Activated T-helper 2 cell treated with anti-CD3 and anti-CD28 coated beads, Interferon-gamma antibody, Interleukin-2, Interleukin-4, amounts not matched to agents 10 μg/mL and 5 μg/mL and 100 μg/mL, durations not matched to agents 14 hours and 24 hours and 36 hours (primary cell): ENCODE results near the gene BPGM. TPM values are rescaled to one million over a fixed set of nuclear protein-coding genes. Genes with fewer than 3 reads are reported as not detected.

Experiments
- DNase-seq: peaks from one replicate; pipeline ENCODE4 v3.0.0; 2021; ENCODE audit warnings: low spot score
- H3K27ac Mint-ChIP-seq: one replicate; pipeline ENCODE4 v1.8.0; 2021; ENCODE audit warnings: mixed read lengths
- H3K27me3 Mint-ChIP-seq: one replicate; pipeline ENCODE4 v1.8.0; 2021; ENCODE audit warnings: low read depth, mixed read lengths
- H3K36me3 Mint-ChIP-seq: one replicate; pipeline ENCODE4 v1.8.0; 2021; ENCODE audit warnings: low read depth, mixed read lengths
- H3K4me1 Mint-ChIP-seq: one replicate; pipeline ENCODE4 v1.8.0; 2021; ENCODE audit warnings: low read depth, mixed read lengths
- H3K4me3 Mint-ChIP-seq: one replicate; pipeline ENCODE4 v1.8.0; 2021; ENCODE audit warnings: low read depth, mild to moderate bottlenecking, moderate library complexity, mixed read lengths
- H3K9me3 Mint-ChIP-seq: one replicate; pipeline ENCODE4 v1.8.0; 2021; ENCODE audit warnings: mixed read lengths
- intact Hi-C: fragments of 100-400 bp; cut with micrococcal nuclease; formaldehyde crosslinking; loops from one replicate; pipeline ENCODE4 v1.15.1; 2023
- total RNA-seq: library from RNA; stranded (reverse); gene quantifications from 2 replicates; pipeline ENCODE4 v1.2.3, GENCODE V29; 2022

Gene BPGM
- total RNA-seq, result 28.0 and 29.2 TPM in 2 replicates

DNA sequence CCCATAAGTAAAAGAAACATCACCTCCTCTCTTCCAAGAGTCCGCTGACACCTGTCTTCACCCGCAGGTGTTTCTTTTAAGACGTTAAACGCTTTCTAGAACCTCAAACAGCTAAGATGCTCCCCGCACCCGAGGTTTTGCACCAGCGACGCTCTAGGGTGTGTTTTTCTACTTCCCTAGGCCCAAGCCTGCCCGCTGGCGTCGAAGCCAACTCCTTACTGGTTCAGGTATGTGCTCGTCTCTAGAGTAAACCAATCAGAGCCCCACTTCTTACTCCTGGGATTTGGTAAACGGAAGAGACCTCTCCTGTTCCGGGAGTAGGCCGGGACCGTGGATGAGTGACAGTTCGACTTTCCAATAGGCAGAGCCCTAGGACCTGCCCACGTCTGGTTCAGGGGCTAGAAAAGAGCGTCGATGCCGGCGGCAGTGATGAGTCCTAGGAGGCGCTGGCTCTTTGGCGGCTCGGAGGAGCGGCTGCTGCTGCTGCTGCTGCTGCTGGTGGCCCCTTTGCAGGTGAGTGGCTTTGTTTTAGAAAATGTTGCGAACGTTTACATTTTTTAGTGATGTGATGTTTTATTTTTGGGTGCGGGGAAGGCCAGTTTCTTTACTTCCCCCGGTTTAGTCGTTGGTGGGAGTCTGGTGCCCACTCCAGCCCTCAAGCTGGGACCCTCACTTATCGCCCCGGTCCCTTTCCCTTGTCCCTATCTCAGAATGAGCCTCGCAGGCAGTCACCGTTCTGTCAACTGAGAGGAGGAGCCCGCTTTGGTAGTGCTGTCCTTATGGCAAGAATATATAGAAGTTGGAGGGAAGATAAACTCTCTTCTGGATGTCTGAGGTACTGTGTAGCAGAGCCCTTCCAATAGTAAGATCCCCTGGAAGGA is at the start of gene BPGM:
TSS of gene BPGM (plus strand) at position 429 of the 881 bp plus-strand sequence. CDS start 14,655 bp downstream, outside the sequence.
- peaks cover 18% of the 10 kb centered on the region for H3K36me3 Mint-ChIP-seq
- DNase-seq, result peak; percentile 97
- H3K27me3 Mint-ChIP-seq, result no peaks in the 10 kb centered on the region
- intact Hi-C loops, result loop anchor here (1.0 to 10.0 kb wide), 11 partner anchors 22 to 1564 kb away; partner anchors contain the start of genes AGBL3, AKR1B1, CHCHD3 and NUP205
- H3K9me3 Mint-ChIP-seq, result peaks cover 6% of the 10 kb centered on the region
- no peak within 1 kb of the TSS for H3K27ac Mint-ChIP-seq
- no peak within 1 kb of the TSS for H3K4me3 Mint-ChIP-seq
- peaks cover 26% of the 10 kb centered on the region for H3K4me1 Mint-ChIP-seq

- Mint-ChIP-seq H3K4me1 (no peaks in the 10 kb centered on the region), H3K4me3 (no peak overlapping the region), H3K27ac (no peak overlapping the region), H3K9me3 (peaks cover 8% of the 10 kb centered on the region), H3K27me3 (peaks cover 14% of the 10 kb centered on the region), H3K36me3 (no peaks in the 10 kb centered on the region)
- no peak for DNase-seq
- intact Hi-C loops, result no loop called here
These were observed 47.3 kb upstream of the BPGM start for GRCh38 chr7:134599371-134599770.

- H3K36me3 Mint-ChIP-seq, result no peaks in the 10 kb centered on the region
- DNase-seq, result no peak
- H3K4me1 Mint-ChIP-seq, result peaks cover 2% of the 10 kb centered on the region
- H3K27ac Mint-ChIP-seq, result no peak overlapping the region
- H3K4me3 Mint-ChIP-seq, result no peak overlapping the region
- intact Hi-C loops, result no loop called here
- peaks cover 19% of the 10 kb centered on the region for H3K27me3 Mint-ChIP-seq
- H3K9me3 Mint-ChIP-seq, result peaks cover 8% of the 10 kb centered on the region
These were observed 45.2 kb upstream of the BPGM start for GRCh38 chr7:134601459-134601858.

GRCh38 chr7:134602881-134603451 is 43.7 kb upstream of the BPGM start:
- Mint-ChIP-seq H3K4me3 (no peak overlapping the region), H3K4me1 (peaks cover 4% of the 10 kb centered on the region), H3K27me3 (peaks cover 32% of the 10 kb centered on the region), H3K27ac (no peak overlapping the region), H3K9me3 (peaks cover 8% of the 10 kb centered on the region), H3K36me3 (no peaks in the 10 kb centered on the region)
- intact Hi-C loops, result no loop called here
- no peak for DNase-seq

- intact Hi-C loops, result loop anchor here (1.0 to 5.0 kb wide), 3 partner anchors 59 to 174 kb away; partner anchors contain the start of gene AKR1B15
- Mint-ChIP-seq H3K4me3 (peak overlapping the region; percentile 58), H3K27me3 (peaks cover 37% of the 10 kb centered on the region), H3K36me3 (no peaks in the 10 kb centered on the region), H3K4me1 (peaks cover 4% of the 10 kb centered on the region), H3K27ac (no peak overlapping the region), H3K9me3 (no peaks in the 10 kb centered on the region)
- DNase-seq, result peak; percentile 40
These were observed 40.4 kb upstream of the BPGM start for GRCh38 chr7:134605978-134606923.

GRCh38 chr7:134611611-134612151 is 35.0 kb upstream of the BPGM start:
- H3K4me3 Mint-ChIP-seq, result no peak overlapping the region
- peaks cover 34% of the 10 kb centered on the region for H3K27me3 Mint-ChIP-seq
- peaks cover 14% of the 10 kb centered on the region for H3K4me1 Mint-ChIP-seq
- H3K9me3 Mint-ChIP-seq, result no peaks in the 10 kb centered on the region
- no peaks in the 10 kb centered on the region for H3K36me3 Mint-ChIP-seq
- H3K27ac Mint-ChIP-seq, result no peak overlapping the region
- no peak for DNase-seq
- intact Hi-C loops, result no loop called here

- H3K4me3 Mint-ChIP-seq, result no peak overlapping the region
- no peak for DNase-seq
- no peaks in the 10 kb centered on the region for H3K36me3 Mint-ChIP-seq
- H3K4me1 Mint-ChIP-seq, result peaks cover 14% of the 10 kb centered on the region
- peaks cover 33% of the 10 kb centered on the region for H3K27me3 Mint-ChIP-seq
- intact Hi-C loops, result no loop called here
- H3K9me3 Mint-ChIP-seq, result no peaks in the 10 kb centered on the region
- no peak overlapping the region for H3K27ac Mint-ChIP-seq
These were observed 34.5 kb upstream of the BPGM start for GRCh38 chr7:134612197-134612596.

DNA sequence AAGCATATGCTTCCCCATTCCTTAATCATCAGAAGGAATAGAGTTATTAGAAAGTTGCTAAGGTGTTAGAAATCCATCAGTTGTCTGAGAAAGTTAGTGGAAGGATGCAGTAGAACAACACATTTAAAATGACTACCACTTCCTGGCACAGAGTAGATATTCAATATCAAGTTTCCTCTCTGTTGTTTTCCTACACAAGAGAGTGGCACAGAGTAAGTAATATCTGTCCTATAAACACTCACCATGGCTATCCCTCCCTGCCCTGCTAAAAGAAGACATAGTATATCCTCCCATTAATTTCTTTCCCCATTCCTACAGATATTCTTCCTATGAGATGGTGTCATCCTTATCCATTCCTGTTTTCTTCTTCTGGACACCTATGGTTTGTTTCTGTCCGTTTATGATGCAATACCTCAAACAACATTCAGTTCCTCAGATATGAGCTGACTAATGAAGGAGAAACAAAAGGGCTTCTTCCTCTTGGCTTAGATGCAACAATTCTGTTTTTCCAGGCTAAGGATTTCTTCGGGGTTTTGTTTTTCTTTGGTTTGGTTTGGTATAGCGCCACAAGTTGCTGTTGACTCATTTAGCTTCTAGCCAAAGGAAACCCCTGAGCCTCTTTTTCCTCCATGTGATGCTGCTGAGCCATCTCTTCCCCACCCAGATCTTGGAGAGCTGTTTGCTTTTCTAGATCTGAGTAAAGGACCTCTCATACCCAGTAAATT is 32.9 kb upstream of the BPGM start:
- no peak for DNase-seq
- peak overlapping the region; percentile 74 for H3K27ac Mint-ChIP-seq
- no peak overlapping the region for H3K4me3 Mint-ChIP-seq
- intact Hi-C loops, result loop anchor here (1.0 to 2.0 kb wide), 3 partner anchors 28 to 125 kb away; partner anchors contain the start of gene BPGM
- H3K9me3 Mint-ChIP-seq, result no peaks in the 10 kb centered on the region
- peaks cover 25% of the 10 kb centered on the region for H3K27me3 Mint-ChIP-seq
- no peaks in the 10 kb centered on the region for H3K36me3 Mint-ChIP-seq
- H3K4me1 Mint-ChIP-seq, result peaks cover 14% of the 10 kb centered on the region

DNA sequence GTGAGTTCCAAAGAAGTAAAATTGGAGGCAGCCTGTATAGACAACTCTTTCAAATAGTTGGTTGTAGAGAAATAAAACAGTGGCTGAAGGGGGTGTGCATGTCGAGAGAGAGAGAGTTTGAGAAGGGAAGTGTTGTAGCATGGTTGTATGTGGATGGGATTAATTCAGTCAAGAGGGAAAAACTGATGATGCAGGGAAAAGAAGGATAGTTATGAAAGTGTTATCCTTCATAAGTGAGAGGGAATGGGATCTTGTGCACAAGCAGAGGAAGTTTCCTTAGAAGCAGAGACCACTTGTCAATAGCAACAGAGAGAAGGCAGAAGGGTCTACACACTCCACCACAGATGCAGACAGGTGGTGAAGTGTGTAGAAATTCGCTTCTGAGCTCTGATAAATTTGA is 30.0 kb upstream of the BPGM start:
- H3K27ac Mint-ChIP-seq, result no peak overlapping the region
- DNase-seq, result no peak
- no peaks in the 10 kb centered on the region for H3K9me3 Mint-ChIP-seq
- intact Hi-C loops, result no loop called here
- H3K27me3 Mint-ChIP-seq, result peaks cover 30% of the 10 kb centered on the region
- H3K4me3 Mint-ChIP-seq, result no peak overlapping the region
- no peaks in the 10 kb centered on the region for H3K36me3 Mint-ChIP-seq
- peaks cover 14% of the 10 kb centered on the region for H3K4me1 Mint-ChIP-seq

- no peaks in the 10 kb centered on the region for H3K36me3 Mint-ChIP-seq
- no peaks in the 10 kb centered on the region for H3K9me3 Mint-ChIP-seq
- H3K27me3 Mint-ChIP-seq, result peaks cover 41% of the 10 kb centered on the region
- peaks cover 8% of the 10 kb centered on the region for H3K4me1 Mint-ChIP-seq
- intact Hi-C loops, result no loop called here
- no peak for DNase-seq
- no peak overlapping the region for H3K27ac Mint-ChIP-seq
- H3K4me3 Mint-ChIP-seq, result no peak overlapping the region
These were observed 27.7 kb upstream of the BPGM start for GRCh38 chr7:134618756-134619530.

GRCh38 chr7:134619627-134620331 is 26.9 kb upstream of the BPGM start:
- DNase-seq, result no peak
- H3K36me3 Mint-ChIP-seq, result no peaks in the 10 kb centered on the region
- intact Hi-C loops, result no loop called here
- H3K9me3 Mint-ChIP-seq, result no peaks in the 10 kb centered on the region
- H3K27ac Mint-ChIP-seq, result no peak overlapping the region
- H3K4me3 Mint-ChIP-seq, result no peak overlapping the region
- H3K4me1 Mint-ChIP-seq, result peaks cover 3% of the 10 kb centered on the region
- H3K27me3 Mint-ChIP-seq, result peaks cover 41% of the 10 kb centered on the region
